ENCODE measurements around the gene CLCN6. TPM values are rescaled to one million over a fixed set of nuclear protein-coding genes. Genes with fewer than 3 reads are reported as not detected.
A peak's percentile ranks its signal among the peaks of the same experiment; 100 is the strongest.

The CLCN6 gene
- total and polyA plus RNA-seq, 4 experiments from 2014 or later = 1.4 to 20.9 (median 11.7) TPM

GRCh38 chr1:11771481-11772043 is 34.4 kb upstream of the CLCN6 start:
- intact Hi-C loops (cut with micrococcal nuclease) = no loop called here

GRCh38 chr1:11772458-11772857 is 33.5 kb upstream of the CLCN6 start:
- no peaks in the 10 kb centered on the region for H3K4me1 Mint-ChIP-seq
- H3K36me3 Mint-ChIP-seq = no peaks in the 10 kb centered on the region
- H3K36me3 ChIP-seq (ENCODE audit: insufficient read depth, low read length) = no peaks in the 10 kb centered on the region
- H3K9me3 ChIP-seq (ENCODE audit: control insufficient read depth in 1 of 2, low read length in 2 of 2) = no peaks in the 10 kb centered on the region
- no peak overlapping the region for H3K4me3 ChIP-seq (ENCODE audit: low read length in 2 of 2)
- H3K4me3 Mint-ChIP-seq = no peak overlapping the region
- no peak overlapping the region for H3K27ac Mint-ChIP-seq
- no peak for DNase-seq
- no peaks in the 10 kb centered on the region for H3K4me1 ChIP-seq (ENCODE audit: insufficient read depth, low read length)
- ChIA-PET CTCF (ENCODE audit: partially characterized antibody) (no interaction called here), POLR2A (ENCODE audit: partially characterized antibody) (interaction anchor here (0.9 kb wide), 1 partner anchor 99 kb away, joined by 3 read pairs; no protein-coding TSS in a partner anchor)
- no peaks in the 10 kb centered on the region for H3K27me3 Mint-ChIP-seq
- no peak overlapping the region for H3K27ac ChIP-seq (ENCODE audit: low read depth, low read length)
- H3K27me3 ChIP-seq (ENCODE audit: insufficient read depth, low read length) = no peaks in the 10 kb centered on the region
- intact Hi-C loops (cut with micrococcal nuclease) = no loop called here
- no peaks in the 10 kb centered on the region for H3K9me3 Mint-ChIP-seq

More at GRCh38 chr1:11771481-11772043, 34.4 kb upstream of the CLCN6 start:
- no peaks in the 10 kb centered on the region for H3K36me3 ChIP-seq (ENCODE audit: insufficient read depth, low read length)
- Mint-ChIP-seq H3K4me3 (no peak overlapping the region), H3K36me3 (no peaks in the 10 kb centered on the region), H3K27me3 (no peaks in the 10 kb centered on the region), H3K9me3 (no peaks in the 10 kb centered on the region), H3K27ac (no peak overlapping the region), H3K4me1 (no peaks in the 10 kb centered on the region)
- H3K4me3 ChIP-seq (ENCODE audit: low read length in 2 of 2) = no peak overlapping the region
- ChIA-PET POLR2A (ENCODE audit: partially characterized antibody) (interaction anchor here (0.9 kb wide), 1 partner anchor 98 kb away, joined by 3 read pairs; no protein-coding TSS in a partner anchor), CTCF (ENCODE audit: partially characterized antibody) (no interaction called here)
- H3K27ac ChIP-seq (ENCODE audit: low read depth, low read length) = no peak overlapping the region
- no peaks in the 10 kb centered on the region for H3K9me3 ChIP-seq (ENCODE audit: control insufficient read depth in 1 of 2, low read length in 2 of 2)
- no peak for DNase-seq
- H3K27me3 ChIP-seq (ENCODE audit: insufficient read depth, low read length) = no peaks in the 10 kb centered on the region
- H3K4me1 ChIP-seq (ENCODE audit: insufficient read depth, low read length) = no peaks in the 10 kb centered on the region

GRCh38 chr1:11774753-11775152 is 31.2 kb upstream of the CLCN6 start:
- H3K9me3 Mint-ChIP-seq = peaks cover 0 to 2% (median 0%) of the 10 kb centered on the region in 8 donors
- POLR2A ChIA-PET (ENCODE audit: partially characterized antibody) = no interaction called here
- H3K4me3 Mint-ChIP-seq = no peak overlapping the region

GRCh38 chr1:11777658-11778322 is 28.2 kb upstream of the CLCN6 start:
- Histone ChIP-seq H3K4me3 (ENCODE audit: low read length in 2 of 2) (no peak overlapping the region), H3K4me1 (ENCODE audit: insufficient read depth, low read length) (no peaks in the 10 kb centered on the region), H3K9me3 (ENCODE audit: control insufficient read depth in 1 of 2, low read length in 2 of 2) (no peaks in the 10 kb centered on the region), H3K36me3 (ENCODE audit: insufficient read depth, low read length) (no peaks in the 10 kb centered on the region), H3K27ac (ENCODE audit: low read depth, low read length) (no peak overlapping the region), H3K27me3 (ENCODE audit: insufficient read depth, low read length) (no peaks in the 10 kb centered on the region)
- H3K27me3 Mint-ChIP-seq = no peaks in the 10 kb centered on the region
- ChIA-PET POLR2A (ENCODE audit: partially characterized antibody) (no interaction called here), CTCF (ENCODE audit: partially characterized antibody) (interaction anchor here (2.4 kb wide), 1 partner anchor 7 kb away, joined by 6 read pairs; no protein-coding TSS in a partner anchor)
- peaks cover 0 to under 1% (median 0%) of the 10 kb centered on the region in 4 donors for H3K4me1 Mint-ChIP-seq
- H3K4me3 Mint-ChIP-seq = no peak overlapping the region
- DNase-seq = no peak
- intact Hi-C loops (cut with micrococcal nuclease) = no loop called here
- no peaks in the 10 kb centered on the region for H3K36me3 Mint-ChIP-seq
- H3K9me3 Mint-ChIP-seq = peaks cover 0 to 2% (median 0%) of the 10 kb centered on the region in 8 donors
- no peak overlapping the region for H3K27ac Mint-ChIP-seq

More at GRCh38 chr1:11774753-11775152, 31.2 kb upstream of the CLCN6 start:
- no peaks in the 10 kb centered on the region for H3K36me3 Mint-ChIP-seq
- Histone ChIP-seq H3K9me3 (ENCODE audit: control insufficient read depth in 1 of 2, low read length in 2 of 2) (no peaks in the 10 kb centered on the region), H3K27me3 (ENCODE audit: insufficient read depth, low read length) (no peaks in the 10 kb centered on the region), H3K27ac (ENCODE audit: low read depth, low read length) (no peak overlapping the region), H3K4me1 (ENCODE audit: insufficient read depth, low read length) (no peaks in the 10 kb centered on the region), H3K4me3 (ENCODE audit: low read length in 2 of 2) (no peak overlapping the region), H3K36me3 (ENCODE audit: insufficient read depth, low read length) (no peaks in the 10 kb centered on the region)
- CTCF ChIA-PET (ENCODE audit: partially characterized antibody) = no interaction called here
- H3K4me1 Mint-ChIP-seq = no peaks in the 10 kb centered on the region
- DNase-seq = no peak
- H3K27me3 Mint-ChIP-seq = no peaks in the 10 kb centered on the region
- H3K27ac Mint-ChIP-seq = no peak overlapping the region
- intact Hi-C loops (cut with micrococcal nuclease) = no loop called here

GRCh38 chr1:11778336-11778735 is 27.7 kb upstream of the CLCN6 start:
- Histone ChIP-seq H3K4me1 (ENCODE audit: insufficient read depth, low read length) (no peaks in the 10 kb centered on the region), H3K36me3 (ENCODE audit: insufficient read depth, low read length) (no peaks in the 10 kb centered on the region), H3K4me3 (ENCODE audit: low read length in 2 of 2) (no peak overlapping the region), H3K27me3 (ENCODE audit: insufficient read depth, low read length) (no peaks in the 10 kb centered on the region), H3K27ac (ENCODE audit: low read depth, low read length) (no peak overlapping the region), H3K9me3 (ENCODE audit: control insufficient read depth in 1 of 2, low read length in 2 of 2) (no peaks in the 10 kb centered on the region)
- intact Hi-C loops (cut with micrococcal nuclease) = no loop called here
- H3K9me3 Mint-ChIP-seq = peaks cover 0 to 2% (median 0%) of the 10 kb centered on the region in 8 donors
- POLR2A ChIA-PET (ENCODE audit: partially characterized antibody) = no interaction called here
- no peaks in the 10 kb centered on the region for H3K36me3 Mint-ChIP-seq
- CTCF ChIA-PET (ENCODE audit: partially characterized antibody) = no interaction called here
- no peaks in the 10 kb centered on the region for H3K27me3 Mint-ChIP-seq
- no peak overlapping the region for H3K4me3 Mint-ChIP-seq
- H3K27ac Mint-ChIP-seq = no peak overlapping the region
- peaks cover 0 to 4% (median under 1%) of the 10 kb centered on the region in 4 donors for H3K4me1 Mint-ChIP-seq
- no peak for DNase-seq

- no peak overlapping the region for H3K4me3 Mint-ChIP-seq
- Histone ChIP-seq H3K9me3 (ENCODE audit: control insufficient read depth in 1 of 2, low read length in 2 of 2) (no peaks in the 10 kb centered on the region), H3K4me3 (ENCODE audit: low read length in 2 of 2) (no peak overlapping the region), H3K36me3 (ENCODE audit: insufficient read depth, low read length) (no peaks in the 10 kb centered on the region), H3K27ac (ENCODE audit: low read depth, low read length) (no peak overlapping the region), H3K4me1 (ENCODE audit: insufficient read depth, low read length) (no peaks in the 10 kb centered on the region), H3K27me3 (ENCODE audit: insufficient read depth, low read length) (no peaks in the 10 kb centered on the region)
- CTCF ChIA-PET (ENCODE audit: partially characterized antibody) = no interaction called here
- no peaks in the 10 kb centered on the region for H3K36me3 Mint-ChIP-seq
- POLR2A ChIA-PET (ENCODE audit: partially characterized antibody) = no interaction called here
- no peaks in the 10 kb centered on the region for H3K27me3 Mint-ChIP-seq
- peaks cover 0 to 4% (median under 1%) of the 10 kb centered on the region in 4 donors for H3K4me1 Mint-ChIP-seq
- intact Hi-C loops (cut with micrococcal nuclease) = no loop called here
- no peak for DNase-seq
- H3K27ac Mint-ChIP-seq = peak overlapping the region in 1 of 7 donors; percentile 61
- H3K9me3 Mint-ChIP-seq = peaks cover 0 to 2% (median 0%) of the 10 kb centered on the region in 8 donors
These were observed 27.0 kb upstream of the CLCN6 start for GRCh38 chr1:11778844-11779623.

GRCh38 chr1:11779715-11780379 is 26.1 kb upstream of the CLCN6 start:
- Histone ChIP-seq H3K4me3 (ENCODE audit: low read length in 2 of 2) (no peak overlapping the region), H3K36me3 (ENCODE audit: insufficient read depth, low read length) (no peaks in the 10 kb centered on the region), H3K9me3 (ENCODE audit: control insufficient read depth in 1 of 2, low read length in 2 of 2) (no peaks in the 10 kb centered on the region), H3K27me3 (ENCODE audit: insufficient read depth, low read length) (no peaks in the 10 kb centered on the region), H3K4me1 (ENCODE audit: insufficient read depth, low read length) (peaks cover 5% of the 10 kb centered on the region), H3K27ac (ENCODE audit: low read depth, low read length) (no peak overlapping the region)
- Mint-ChIP-seq H3K4me3 (no peak overlapping the region), H3K27me3 (no peaks in the 10 kb centered on the region), H3K27ac (no peak overlapping the region), H3K9me3 (peaks cover 0 to 2% (median 0%) of the 10 kb centered on the region in 8 donors), H3K36me3 (no peaks in the 10 kb centered on the region), H3K4me1 (peaks cover 0 to 4% (median under 1%) of the 10 kb centered on the region in 4 donors)
- POLR2A ChIA-PET (ENCODE audit: partially characterized antibody) = interaction anchor here (0.6 kb wide), 1 partner anchor 17 kb away, joined by 3 read pairs; no protein-coding TSS in a partner anchor
- CTCF ChIA-PET (ENCODE audit: partially characterized antibody) = no interaction called here
- no peak for DNase-seq
- intact Hi-C loops (cut with micrococcal nuclease) = no loop called here

Measured in CD4-positive, alpha-beta memory T cell (primary cell).